AG20443 (cell line): ENCODE results near the gene MDK.

ENCODE experiments used
- DNase-seq: peaks from one replicate; pipeline ENCODE4 v3.0.0; 2012; ENCODE audit warnings: low spot score, mixed read lengths

Gene MDK

GRCh38 chr11:46381048-46381818 lies at the start of gene MDK:
Gene MDK, plus strand, starts transcription at chr11:46381669. Its CDS starts 389 bp downstream, at chr11:46382058.
- DNase-seq, result peak; percentile 65

GRCh38 chr11:46332093-46332567 lies 49.3 kb upstream of the MDK start:
- DNase-seq, result no peak

- peak; percentile 53 for DNase-seq
Measured at GRCh38 chr11:46332568-46333393, 48.7 kb upstream of the MDK start.

- DNase-seq, result no peak
Measured at GRCh38 chr11:46333394-46333947, 48.0 kb upstream of the MDK start.

- DNase-seq, result no peak
Measured at GRCh38 chr11:46334211-46334610, 47.3 kb upstream of the MDK start.

GRCh38 chr11:46335271-46335670 lies 46.2 kb upstream of the MDK start:
- DNase-seq, result no peak

GRCh38 chr11:46335890-46336562 lies 45.4 kb upstream of the MDK start:
- no peak for DNase-seq

GRCh38 chr11:46336563-46337180 lies 44.8 kb upstream of the MDK start:
- no peak for DNase-seq

GRCh38 chr11:46337626-46338345 lies 43.7 kb upstream of the MDK start:
- no peak for DNase-seq

- no peak for DNase-seq
Measured at GRCh38 chr11:46338636-46338987, 42.9 kb upstream of the MDK start.

GRCh38 chr11:46338988-46339666 lies 42.3 kb upstream of the MDK start:
- peak; percentile 42 for DNase-seq

- no peak for DNase-seq
Measured at GRCh38 chr11:46339816-46340215, 41.7 kb upstream of the MDK start.

- no peak for DNase-seq
Measured at GRCh38 chr11:46341454-46341853, 40.0 kb upstream of the MDK start.

GRCh38 chr11:46342239-46342638 lies 39.2 kb upstream of the MDK start:
- DNase-seq, result no peak

GRCh38 chr11:46343520-46343919 lies 37.9 kb upstream of the MDK start:
- no peak for DNase-seq

- no peak for DNase-seq
Measured at GRCh38 chr11:46345131-46345597, 36.3 kb upstream of the MDK start.

- no peak for DNase-seq
Measured at GRCh38 chr11:46345881-46346484, 35.5 kb upstream of the MDK start.

GRCh38 chr11:46346886-46347636 lies 34.4 kb upstream of the MDK start, which contains the start of gene DGKZ:
Gene DGKZ, plus strand, starts transcription at chr11:46347463. Its CDS starts 197 bp downstream, at chr11:46347660.
- peak; percentile 98 for DNase-seq

GRCh38 chr11:46347637-46348311 lies 33.7 kb upstream of the MDK start:
- DNase-seq, result no peak
